RKO (cell line): ENCODE results near the gene RAB11B.
"Not testable (repeated sequence)": the region's sequence is repeated elsewhere in the genome, so short reads cannot be mapped to it uniquely, and the experiment has no call there.

Experiments used
- DNase-seq: peaks from one replicate; pipeline ENCODE4 v3.0.0-alpha.2; 2016; ENCODE audit warnings: low spot score

The RAB11B gene

GRCh38 chr19:8389891-8390616, at the start of gene RAB11B:
Gene RAB11B, plus strand, starts transcription at chr19:8390360. Its CDS starts 57 bp downstream, at chr19:8390417.
- DNase-seq, result peak; percentile 100

- DNase-seq, result not testable (repeated sequence)
These were observed 48.7 kb upstream of the RAB11B start for GRCh38 chr19:8341504-8341903.

- no peak for DNase-seq
These were observed 47.9 kb upstream of the RAB11B start for GRCh38 chr19:8342316-8342683.

- DNase-seq, result peak; percentile 94
These were observed 47.3 kb upstream of the RAB11B start, which contains the start of gene KANK3 for GRCh38 chr19:8342684-8343482. Gene KANK3, minus strand, starts transcription at chr19:8343262. Its CDS starts 5,434 bp downstream, at chr19:8337828.

GRCh38 chr19:8343483-8343844, 46.7 kb upstream of the RAB11B start:
- DNase-seq, result no peak

GRCh38 chr19:8349629-8350372, 40.4 kb upstream of the RAB11B start:
- not testable (repeated sequence) for DNase-seq

GRCh38 chr19:8352134-8352827, 37.9 kb upstream of the RAB11B start:
- DNase-seq, result no peak

- not testable (repeated sequence) for DNase-seq
These were observed 37.3 kb upstream of the RAB11B start for GRCh38 chr19:8352845-8353244.

GRCh38 chr19:8355631-8356402, 34.3 kb upstream of the RAB11B start:
- peak; percentile 100 for DNase-seq

- no peak for DNase-seq
These were observed 33.1 kb upstream of the RAB11B start for GRCh38 chr19:8357007-8357521.

- no peak for DNase-seq
These were observed 31.2 kb upstream of the RAB11B start for GRCh38 chr19:8358948-8359347.

- DNase-seq, result no peak
These were observed 30.0 kb upstream of the RAB11B start for GRCh38 chr19:8360196-8360595.

- DNase-seq, result peak; percentile 99
These were observed 28.0 kb upstream of the RAB11B start for GRCh38 chr19:8361921-8362793.

- peak; percentile 85 for DNase-seq
These were observed 26.1 kb upstream of the RAB11B start, which contains the start of gene ANGPTL4 for GRCh38 chr19:8363803-8364771. Gene ANGPTL4, plus strand, starts transcription at chr19:8364155. Its CDS starts 167 bp downstream, at chr19:8364322.

- DNase-seq, result no peak
These were observed 24.0 kb upstream of the RAB11B start for GRCh38 chr19:8366121-8366581.

- DNase-seq, result no peak
These were observed 23.2 kb upstream of the RAB11B start for GRCh38 chr19:8366961-8367326.

GRCh38 chr19:8367327-8368001, 22.7 kb upstream of the RAB11B start:
- DNase-seq, result peak; percentile 47
